SK-N-SH (cell line): ENCODE data around the gene DCAF6. TPM values are rescaled to one million over a fixed set of nuclear protein-coding genes. Genes with fewer than 3 reads are reported as not detected.

Experiments
- CTCF ChIA-PET: fragments of 300-600, 350-600 bp; formaldehyde crosslinking; extraction: SDS; loops from one replicate; lab custom pipeline; 2021; lab: Yijun Ruan, JAX
- POLR2A ChIA-PET: fragments of 350-600 bp; sonication (Branson Sonifier 250); formaldehyde crosslinking; extraction: SDS; loops from one replicate; lab custom pipeline; 2020; ENCODE audit warnings: antibody characterized with exemption, inconsistent platforms; lab: Yijun Ruan, JAX
- DNase-seq: peaks from one replicate; pipeline ENCODE4 v3.0.0; 2012
- H2AFZ ChIP-seq: fragments of 200-600 bp; sonication (generic); 2 replicates; pipeline ENCODE4 v1.8.1; 2016; ENCODE audit warnings: antibody characterized with exemption, mild to moderate bottlenecking, low read depth
- H3F3A ChIP-seq: fragments of 200-600 bp; sonication (generic); replicated peaks from 2 replicates; pipeline ENCODE3; 2016; ENCODE audit warnings: antibody characterized with exemption, mild to moderate bottlenecking; ENCODE audit not compliant: insufficient read depth
- H3K27ac ChIP-seq, 2 experiments: fragments of 200-500 bp in 1 of 2; fragments of 200-600 bp in 1 of 2; sonication (Bioruptor generic) in 1 of 2; sonication (generic), shearing (Covaris generic) in 1 of 2; 2 replicates each; pipeline versions ENCODE4 v1.5.1 to v1.6.1; 2014 to 2016; ENCODE audit warnings: low read depth in 2 of 2, inconsistent platforms in 1 of 2, low read length in 1 of 2, mild to moderate bottlenecking in 1 of 2, mixed read lengths in 1 of 2
- H3K27me3 ChIP-seq: fragments of 200-600 bp; sonication (generic), shearing (Covaris generic); 2 replicates; pipeline ENCODE4 v1.6.1; 2016; ENCODE audit warnings: mixed run types; ENCODE audit not compliant: insufficient read depth
- H3K36me3 ChIP-seq, 2 experiments: fragments of 200-500 bp in 1 of 2; fragments of 200-600 bp in 1 of 2; sonication (Bioruptor generic) in 1 of 2; sonication (generic) in 1 of 2; replicated peaks in 1 of 2; 2 replicates each; pipeline versions ENCODE3 to v1.5.1; 2014 to 2016; ENCODE audit warnings: low read length in 1 of 2, mild to moderate bottlenecking in 1 of 2; ENCODE audit not compliant: insufficient read depth in 2 of 2, control insufficient read depth in 1 of 2
- H3K4me1 ChIP-seq, 2 experiments: fragments of 200-500 bp in 1 of 2; fragments of 200-600 bp in 1 of 2; sonication (Bioruptor generic) in 1 of 2; sonication (generic), shearing (Covaris generic) in 1 of 2; 2 replicates each; pipeline versions ENCODE4 v1.5.1 to v1.6.1; 2014 to 2016; ENCODE audit warnings: low read depth in 1 of 2, low read length in 1 of 2, mixed run types in 1 of 2; ENCODE audit not compliant: insufficient read depth in 2 of 2, control insufficient read depth in 1 of 2
- H3K4me2 ChIP-seq: fragments of 200-600 bp; sonication (generic), shearing (Covaris generic); 2 replicates; pipeline ENCODE4 v1.6.1; 2017; ENCODE audit warnings: mixed run types
- H3K4me3 ChIP-seq, 2 experiments: fragments of 200-500 bp in 1 of 2; fragments of 200-600 bp in 1 of 2; sonication (Bioruptor generic) in 1 of 2; sonication (generic), shearing (Covaris generic) in 1 of 2; 2 replicates each; pipeline versions ENCODE4 v1.5.1 to v1.8.1; 2014 to 2016; ENCODE audit warnings: low read depth in 2 of 2, inconsistent platforms in 1 of 2, low read length in 1 of 2, mild to moderate bottlenecking in 1 of 2, mixed read lengths in 1 of 2, moderate library complexity in 1 of 2
- H3K79me2 ChIP-seq: fragments of 200-600 bp; sonication (generic); 2 replicates; pipeline ENCODE4 v1.8.1; 2017; ENCODE audit warnings: mild to moderate bottlenecking; ENCODE audit not compliant: insufficient read depth
- H3K9ac ChIP-seq: fragments of 200-600 bp; sonication (generic); 2 replicates; pipeline ENCODE4 v1.6.1; 2017; ENCODE audit warnings: mixed run types
- H3K9me2 ChIP-seq: fragments of 200-600 bp; sonication (generic); 2 replicates; pipeline ENCODE4 v1.6.1; 2017; ENCODE audit warnings: mixed run types
- H3K9me3 ChIP-seq: fragments of 200-600 bp; sonication (generic); 2 replicates; pipeline ENCODE4 v1.6.1; 2017; ENCODE audit warnings: mixed run types, mild to moderate bottlenecking, moderate library complexity
- H4K20me1 ChIP-seq: fragments of 200-600 bp; sonication (generic); 2 replicates; pipeline ENCODE4 v1.6.1; 2017; ENCODE audit warnings: mild to moderate bottlenecking, mixed run types; ENCODE audit not compliant: insufficient read depth
- CHD2 ChIP-seq: fragments of 150-350 bp; IDR thresholded peaks from 2 replicates; pipeline ENCODE4 v1.6.1; 2018; ENCODE audit warnings: low read length; ENCODE audit not compliant: partially characterized antibody
- FOSL2 ChIP-seq: IDR thresholded peaks from 2 replicates; pipeline ENCODE4 v1.4.0; 2012; ENCODE audit warnings: low read depth, mild to moderate bottlenecking, moderate library complexity, borderline replicate concordance
- GABPA ChIP-seq: IDR thresholded peaks from 2 replicates; pipeline ENCODE4 v1.4.0; 2012; ENCODE audit warnings: low read depth, mild to moderate bottlenecking
- GATA2 ChIP-seq: sonication (generic); formaldehyde crosslinking; IDR thresholded peaks from 2 replicates; pipeline ENCODE4 v1.5.0; 2020; ENCODE audit warnings: mild to moderate bottlenecking, missing genetic modification reagents
- JUND ChIP-seq: IDR thresholded peaks from 2 replicates; pipeline ENCODE4 v1.4.0; 2012
- POLR2AphosphoS5 ChIP-seq: IDR thresholded peaks from 2 replicates; pipeline ENCODE4 v1.6.1; 2012; ENCODE audit warnings: low read depth, low read length
- RCOR1 ChIP-seq: fragments of 150-350 bp; IDR thresholded peaks from 2 replicates; pipeline ENCODE4 v1.6.1; 2017; ENCODE audit warnings: antibody characterized with exemption, low read length
- RFX5 ChIP-seq: IDR thresholded peaks from 2 replicates; pipeline ENCODE4 v1.6.1; 2012; ENCODE audit warnings: mild to moderate bottlenecking, improper control_type of control experiment, low read length
- TCF12 ChIP-seq: IDR thresholded peaks from 2 replicates; pipeline ENCODE4 v1.4.0; 2012
- TEAD4 ChIP-seq: IDR thresholded peaks from 2 replicates; pipeline ENCODE4 v1.4.0; 2012; ENCODE audit warnings: mild to moderate bottlenecking, borderline replicate concordance; ENCODE audit not compliant: insufficient read depth
- WGBS: methylation state at CpG from one replicate; pipeline ENCODE4 v1.1.6; 2017; ENCODE audit warnings: low lambda C conversion rate; 5-methylcytosine and 5-hydroxymethylcytosine counted together
- polyA plus RNA-seq, 3 experiments: library from polyadenylated mRNA; depleted of rRNA; stranded (reverse); fragments of >200 nt; gene quantifications; 2 replicates each; pipeline ENCODE4 v1.2.3, GENCODE V29; 2012
- TF ChIP-seq, protein P1 (sequence below): fragments of 150-350 bp; IDR thresholded peaks from 2 replicates; pipeline ENCODE4 v1.6.1; 2017; ENCODE audit warnings: antibody characterized with exemption, low read length, low read depth, borderline replicate concordance
- TF ChIP-seq, protein P2 (sequence below): IDR thresholded peaks from 2 replicates; pipeline ENCODE4 v1.4.0; 2012; ENCODE audit warnings: low read depth, borderline replicate concordance
- TF ChIP-seq, protein P3 (sequence below): IDR thresholded peaks from 2 replicates; pipeline ENCODE4 v1.4.0; 2012; ENCODE audit warnings: low read depth
- TF ChIP-seq, protein P4 (sequence below): fragments of 150-350 bp; IDR thresholded peaks from 2 replicates; pipeline ENCODE4 v1.6.1; 2016; ENCODE audit warnings: mild to moderate bottlenecking, low read depth, low read length
- TF ChIP-seq, protein P5 (sequence below): IDR thresholded peaks from 2 replicates; pipeline ENCODE4; 2012

DCAF6 gene
- polyA plus RNA-seq, 1 of the 3 experiments (the other 2 are of a cell fraction): 31.3 TPM

DNA sequence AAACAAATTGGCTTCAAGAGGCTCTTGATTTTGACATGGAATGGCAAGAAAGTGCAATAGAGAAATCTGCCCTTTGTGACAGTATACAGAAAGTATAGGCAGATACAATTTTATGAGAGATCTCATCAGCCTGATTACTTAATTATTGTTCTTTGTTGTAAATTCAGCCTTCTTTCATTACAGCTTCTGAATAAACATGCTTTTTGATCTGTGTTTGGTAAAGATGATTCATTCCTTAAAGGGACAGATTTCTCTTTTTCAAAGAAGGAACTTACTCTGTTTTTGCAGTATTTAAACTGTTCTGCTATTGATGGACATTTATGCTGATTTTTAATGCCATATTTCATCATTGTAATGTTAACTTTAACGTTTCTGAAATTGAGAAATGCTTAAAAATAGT is 14.1 kb downstream of the DCAF6 start:
- Histone ChIP-seq H3K9me2 (no peaks in the 10 kb centered on the region), H3K27me3 (no peaks in the 10 kb centered on the region), H3K27ac (no peak overlapping the region), H3K79me2 (peaks cover 77% of the 10 kb centered on the region), H3K4me2 (no peak overlapping the region), H3F3A (peaks cover 8% of the 10 kb centered on the region), H4K20me1 (peaks cover 48% of the 10 kb centered on the region), H3K4me1 (peaks cover 0 to 9% of the 10 kb centered on the region in 2 experiments; a peak in 2 of 4 replicates), H3K9me3 (no peaks in the 10 kb centered on the region), H3K9ac (no peak overlapping the region), H3K4me3 (no peak overlapping the region), H3K36me3 (peaks cover 17 to 47% of the 10 kb centered on the region in 2 experiments), H2AFZ (no peak overlapping the region)
- POLR2A ChIA-PET: no interaction called here
- CTCF ChIA-PET: no interaction called here
- DNase-seq: no peak
- TF ChIP-seq TEAD4 (no peak), GATA2 (CRISPR knock-in tag) (no peak), CHD2 (no peak), GABPA (no peak), FOSL2 (no peak), JUND (no peak), POLR2AphosphoS5 (no peak), TCF12 (no peak), RFX5 (no peak)
- TF ChIP-seq, protein P1, sequence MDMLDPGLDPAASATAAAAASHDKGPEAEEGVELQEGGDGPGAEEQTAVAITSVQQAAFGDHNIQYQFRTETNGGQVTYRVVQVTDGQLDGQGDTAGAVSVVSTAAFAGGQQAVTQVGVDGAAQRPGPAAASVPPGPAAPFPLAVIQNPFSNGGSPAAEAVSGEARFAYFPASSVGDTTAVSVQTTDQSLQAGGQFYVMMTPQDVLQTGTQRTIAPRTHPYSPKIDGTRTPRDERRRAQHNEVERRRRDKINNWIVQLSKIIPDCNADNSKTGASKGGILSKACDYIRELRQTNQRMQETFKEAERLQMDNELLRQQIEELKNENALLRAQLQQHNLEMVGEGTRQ: no peak
- TF ChIP-seq, protein P2, sequence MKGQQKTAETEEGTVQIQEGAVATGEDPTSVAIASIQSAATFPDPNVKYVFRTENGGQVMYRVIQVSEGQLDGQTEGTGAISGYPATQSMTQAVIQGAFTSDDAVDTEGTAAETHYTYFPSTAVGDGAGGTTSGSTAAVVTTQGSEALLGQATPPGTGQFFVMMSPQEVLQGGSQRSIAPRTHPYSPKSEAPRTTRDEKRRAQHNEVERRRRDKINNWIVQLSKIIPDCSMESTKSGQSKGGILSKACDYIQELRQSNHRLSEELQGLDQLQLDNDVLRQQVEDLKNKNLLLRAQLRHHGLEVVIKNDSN: no peak
- TF ChIP-seq, protein P3, sequence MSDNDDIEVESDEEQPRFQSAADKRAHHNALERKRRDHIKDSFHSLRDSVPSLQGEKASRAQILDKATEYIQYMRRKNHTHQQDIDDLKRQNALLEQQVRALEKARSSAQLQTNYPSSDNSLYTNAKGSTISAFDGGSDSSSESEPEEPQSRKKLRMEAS: no peak
- TF ChIP-seq, protein P4, sequence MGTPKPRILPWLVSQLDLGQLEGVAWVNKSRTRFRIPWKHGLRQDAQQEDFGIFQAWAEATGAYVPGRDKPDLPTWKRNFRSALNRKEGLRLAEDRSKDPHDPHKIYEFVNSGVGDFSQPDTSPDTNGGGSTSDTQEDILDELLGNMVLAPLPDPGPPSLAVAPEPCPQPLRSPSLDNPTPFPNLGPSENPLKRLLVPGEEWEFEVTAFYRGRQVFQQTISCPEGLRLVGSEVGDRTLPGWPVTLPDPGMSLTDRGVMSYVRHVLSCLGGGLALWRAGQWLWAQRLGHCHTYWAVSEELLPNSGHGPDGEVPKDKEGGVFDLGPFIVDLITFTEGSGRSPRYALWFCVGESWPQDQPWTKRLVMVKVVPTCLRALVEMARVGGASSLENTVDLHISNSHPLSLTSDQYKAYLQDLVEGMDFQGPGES: no peak
- 74% methylated on average over 1 of the region's 1 CpG for WGBS

DNA sequence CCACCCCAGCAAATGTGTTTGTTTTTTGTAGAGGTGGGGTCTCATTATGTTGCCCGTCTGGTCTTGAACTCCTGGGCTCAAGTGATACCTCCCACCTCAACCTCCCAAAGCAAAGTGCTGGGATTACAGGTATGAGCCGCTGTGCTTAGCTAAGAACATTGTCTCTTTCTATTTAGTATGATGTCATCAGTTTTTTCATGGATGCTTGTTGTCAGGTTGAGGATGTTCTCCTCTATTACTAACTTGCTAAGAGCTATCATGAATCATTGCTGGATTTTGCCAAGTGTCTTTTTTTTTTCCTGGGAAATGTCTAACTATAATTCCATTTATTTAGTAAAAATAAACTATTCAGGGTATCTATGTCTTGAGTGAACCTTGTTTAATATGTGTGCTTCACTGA is 19.4 kb downstream of the DCAF6 start:
- no peak for TF ChIP-seq RFX5
- TF ChIP-seq, protein P5, sequence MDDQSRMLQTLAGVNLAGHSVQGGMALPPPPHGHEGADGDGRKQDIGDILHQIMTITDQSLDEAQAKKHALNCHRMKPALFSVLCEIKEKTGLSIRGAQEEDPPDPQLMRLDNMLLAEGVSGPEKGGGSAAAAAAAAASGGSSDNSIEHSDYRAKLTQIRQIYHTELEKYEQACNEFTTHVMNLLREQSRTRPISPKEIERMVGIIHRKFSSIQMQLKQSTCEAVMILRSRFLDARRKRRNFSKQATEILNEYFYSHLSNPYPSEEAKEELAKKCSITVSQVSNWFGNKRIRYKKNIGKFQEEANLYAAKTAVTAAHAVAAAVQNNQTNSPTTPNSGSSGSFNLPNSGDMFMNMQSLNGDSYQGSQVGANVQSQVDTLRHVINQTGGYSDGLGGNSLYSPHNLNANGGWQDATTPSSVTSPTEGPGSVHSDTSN: 0 out of 2 replicates have a peak, but pooled peaks have one; percentile 5
- TF ChIP-seq RCOR1: no peak
- TF ChIP-seq, protein P2: no peak
- TF ChIP-seq, all 33 proteins: peak for 1
- Histone ChIP-seq H4K20me1 (peaks cover 10% of the 10 kb centered on the region), H3K4me1 (no peaks in the 10 kb centered on the region), H3K9ac (no peak overlapping the region), H3K36me3 (peaks cover 17 to 65% of the 10 kb centered on the region in 2 experiments), H3K4me3 (no peak overlapping the region), H3K27ac (no peak overlapping the region), H3K79me2 (peaks cover 76% of the 10 kb centered on the region), H3K9me2 (no peaks in the 10 kb centered on the region), H3K4me2 (no peak overlapping the region), H2AFZ (no peak overlapping the region), H3K27me3 (no peaks in the 10 kb centered on the region), H3K9me3 (no peaks in the 10 kb centered on the region), H3F3A (peaks cover 14% of the 10 kb centered on the region)
- WGBS: 100% methylated on average over 2 of the region's 2 CpGs
- no peak for DNase-seq
- CTCF ChIA-PET: interaction anchor here (1.3 kb wide), 1 partner anchor 15 kb away, joined by 3 read pairs; no protein-coding TSS in a partner anchor
- POLR2A ChIA-PET: no interaction called here
